A549 (cell line): ENCODE results near the gene CLDN4. TPM values are rescaled to one million over a fixed set of nuclear protein-coding genes. Genes with fewer than 3 reads are reported as not detected.

Experiments used
- ATAC-seq, 2 experiments: fragments of 200-7000 bp in 1 of 2; fragments of >200 bp in 1 of 2; cut with Nextera tagmentation in 1 of 2; cut with Tn5 transposase in 1 of 2; 3 replicates each; pipeline versions ENCODE4 v1.8.0 to v1.9.1; 2018 to 2020; ENCODE audit warnings: mild to moderate bottlenecking in 1 of 2, moderate library complexity in 1 of 2
- CTCF ChIA-PET: fragments of 300-600 bp; sonication (Branson Sonifier 250); formaldehyde crosslinking; extraction: SDS; loops from one replicate; lab custom pipeline; 2021; ENCODE audit warnings: antibody characterized with exemption, inconsistent platforms; lab: Yijun Ruan, JAX
- POLR2A ChIA-PET: fragments of 350-600 bp; formaldehyde crosslinking; extraction: SDS; loops from one replicate; lab custom pipeline; 2021; ENCODE audit warnings: antibody characterized with exemption, inconsistent platforms; lab: Yijun Ruan, JAX
- DNase-seq, 2 experiments: peaks; one replicate each; pipeline versions ENCODE4 v3.0.0 to v3.0.0-alpha.2; 2011 to 2016; ENCODE audit warnings: low read depth in 1 of 2, low spot score in 1 of 2
- FAIRE-seq: peaks from 2 replicates; lab custom pipeline; 2011; peaks lifted over from hg19 to GRCh38; lab: Jason Lieb, UNC
- H3K27ac ChIP-seq, 2 experiments: fragments of >200 bp; sonication (Bioruptor Twin); formaldehyde crosslinking; 3 replicates each; pipeline ENCODE4 v1.5.1; 2016 to 2017
- H3K4me1 ChIP-seq: fragments of >200 bp; sonication (Bioruptor Twin); formaldehyde crosslinking; 3 replicates; pipeline ENCODE4 v1.6.1; 2016
- H3K4me2 ChIP-seq: fragments of >200 bp; sonication (Bioruptor Twin); formaldehyde crosslinking; 3 replicates; pipeline ENCODE4 v1.6.1; 2016
- H3K4me3 ChIP-seq: fragments of >200 bp; sonication (Bioruptor Twin); formaldehyde crosslinking; 3 replicates; pipeline ENCODE4 v1.5.1; 2016
- H3K9me3 ChIP-seq: fragments of >200 bp; sonication (Bioruptor Twin); formaldehyde crosslinking; 3 replicates; pipeline ENCODE4 v1.6.1; 2016
- BHLHE40 ChIP-seq: IDR thresholded peaks from 2 replicates; pipeline ENCODE4 v1.6.1; 2012; ENCODE audit warnings: low read depth, low read length, inconsistent platforms
- CBX2 ChIP-seq: fragments of 200-600 bp; sonication (generic); IDR thresholded peaks from 2 replicates; pipeline ENCODE4 v1.6.1; 2016; ENCODE audit warnings: low read depth, mild to moderate bottlenecking, borderline replicate concordance
- FOSL2 ChIP-seq, 2 experiments: fragments of 450-650 bp in 1 of 2; fragments of >200 bp in 1 of 2; sonication (Bioruptor Twin) in 1 of 2; formaldehyde crosslinking; IDR thresholded peaks; 2 replicates each; pipeline versions ENCODE4 v1.5.0 to v1.6.1; 2016 to 2020; ENCODE audit warnings: mild to moderate bottlenecking in 1 of 2, moderate library complexity in 1 of 2
- GATA3 ChIP-seq: IDR thresholded peaks from 2 replicates; pipeline ENCODE4 v1.6.1; 2012; ENCODE audit warnings: borderline replicate concordance
- HOXA7 ChIP-seq: fragments of 250-450 bp; sonication (Bioruptor Pico); IDR thresholded peaks from 2 replicates; pipeline ENCODE4 v1.5.0; 2020; ENCODE audit warnings: mild to moderate bottlenecking, moderate library complexity
- JUN ChIP-seq, 2 experiments: fragments of >200 bp; sonication (Bioruptor Twin); formaldehyde crosslinking; IDR thresholded peaks; 2 replicates in 1 of 2; 3 replicates in 1 of 2; pipeline ENCODE4 v1.6.1; 2016 to 2017
- JUNB ChIP-seq: fragments of >200 bp; sonication (Bioruptor Twin); formaldehyde crosslinking; IDR thresholded peaks from 2 replicates; pipeline ENCODE4 v1.6.1; 2016
- MAFK ChIP-seq: fragments of 450-650 bp; IDR thresholded peaks from 2 replicates; pipeline ENCODE4 v1.6.1; 2014; ENCODE audit not compliant: partially characterized antibody
- MAX ChIP-seq: IDR thresholded peaks from 2 replicates; pipeline ENCODE4 v1.6.1; 2012
- MYC ChIP-seq: IDR thresholded peaks from 2 replicates; pipeline ENCODE4 v1.6.1; 2012; ENCODE audit warnings: mild to moderate bottlenecking, inconsistent platforms, low read length, improper control_type of control experiment, borderline replicate concordance
- NR3C1 ChIP-seq: fragments of >200 bp; sonication (Bioruptor Twin); formaldehyde crosslinking; IDR thresholded peaks from 3 replicates; pipeline ENCODE4 v1.6.1; 2017
- RAD21 ChIP-seq, 2 experiments: fragments of >200 bp in 1 of 2; sonication (Bioruptor Twin) in 1 of 2; formaldehyde crosslinking in 1 of 2; IDR thresholded peaks in 1 of 2; conservative IDR thresholded peaks in 1 of 2; 2 replicates in 1 of 2; 3 replicates in 1 of 2; pipeline ENCODE4 v1.6.1; 2012 to 2018; ENCODE audit warnings: inconsistent platforms in 1 of 2
- RFX5 ChIP-seq: fragments of 450-650 bp; IDR thresholded peaks from 2 replicates; pipeline ENCODE4 v1.7.1; 2014; ENCODE audit warnings: antibody characterized with exemption, mild to moderate bottlenecking, moderate library complexity
- SMC3 ChIP-seq: fragments of >200 bp; sonication (Bioruptor Twin); formaldehyde crosslinking; IDR thresholded peaks from 3 replicates; pipeline ENCODE4 v1.6.1; 2018; ENCODE audit warnings: inconsistent platforms
- ZFP36 ChIP-seq: fragments of 450-650 bp; IDR thresholded peaks from 2 replicates; pipeline ENCODE4 v1.6.1; 2014; ENCODE audit warnings: borderline replicate concordance; ENCODE audit not compliant: partially characterized antibody
- WGBS: methylation state at CpG from one replicate; pipeline ENCODE4 v1.1.6; 2017; ENCODE audit errors: missing lambda C conversion rate; 5-methylcytosine and 5-hydroxymethylcytosine counted together
- polyA plus RNA-seq, 4 experiments: library from polyadenylated mRNA; depleted of rRNA in 3 of 4; stranded (reverse); fragments of >200 nt; fragmentation: RNase III in 1 of 4; extraction: RNeasy Plus Mini Kit Qiagen cat#74134 plus additional on column Dnase treatment in 1 of 4; gene quantifications; 2 replicates in 3 of 4; 3 replicates in 1 of 4; pipeline ENCODE4 v1.2.3, GENCODE V29; 2011 to 2017
- TF ChIP-seq, protein P1 (sequence below): fragments of 450-650 bp; IDR thresholded peaks from 2 replicates; pipeline ENCODE4 v1.6.1; 2014; ENCODE audit warnings: antibody characterized with exemption
- TF ChIP-seq, protein P2 (sequence below): IDR thresholded peaks from 2 replicates; pipeline ENCODE4 v1.6.1; 2012; ENCODE audit warnings: low read depth, borderline replicate concordance
- TF ChIP-seq, protein P3 (sequence below): IDR thresholded peaks from 2 replicates; pipeline ENCODE4 v1.6.1; 2012
- TF ChIP-seq, protein P4 (sequence below): fragments of 150-350 bp; IDR thresholded peaks from 2 replicates; pipeline ENCODE4 v1.6.1; 2014; ENCODE audit warnings: low read depth, mild to moderate bottlenecking, low read length

CLDN4 gene
- polyA plus RNA-seq, 2 of the 4 experiments (the other 2 are of a cell fraction): 1.5 to 2.4 TPM

DNA sequence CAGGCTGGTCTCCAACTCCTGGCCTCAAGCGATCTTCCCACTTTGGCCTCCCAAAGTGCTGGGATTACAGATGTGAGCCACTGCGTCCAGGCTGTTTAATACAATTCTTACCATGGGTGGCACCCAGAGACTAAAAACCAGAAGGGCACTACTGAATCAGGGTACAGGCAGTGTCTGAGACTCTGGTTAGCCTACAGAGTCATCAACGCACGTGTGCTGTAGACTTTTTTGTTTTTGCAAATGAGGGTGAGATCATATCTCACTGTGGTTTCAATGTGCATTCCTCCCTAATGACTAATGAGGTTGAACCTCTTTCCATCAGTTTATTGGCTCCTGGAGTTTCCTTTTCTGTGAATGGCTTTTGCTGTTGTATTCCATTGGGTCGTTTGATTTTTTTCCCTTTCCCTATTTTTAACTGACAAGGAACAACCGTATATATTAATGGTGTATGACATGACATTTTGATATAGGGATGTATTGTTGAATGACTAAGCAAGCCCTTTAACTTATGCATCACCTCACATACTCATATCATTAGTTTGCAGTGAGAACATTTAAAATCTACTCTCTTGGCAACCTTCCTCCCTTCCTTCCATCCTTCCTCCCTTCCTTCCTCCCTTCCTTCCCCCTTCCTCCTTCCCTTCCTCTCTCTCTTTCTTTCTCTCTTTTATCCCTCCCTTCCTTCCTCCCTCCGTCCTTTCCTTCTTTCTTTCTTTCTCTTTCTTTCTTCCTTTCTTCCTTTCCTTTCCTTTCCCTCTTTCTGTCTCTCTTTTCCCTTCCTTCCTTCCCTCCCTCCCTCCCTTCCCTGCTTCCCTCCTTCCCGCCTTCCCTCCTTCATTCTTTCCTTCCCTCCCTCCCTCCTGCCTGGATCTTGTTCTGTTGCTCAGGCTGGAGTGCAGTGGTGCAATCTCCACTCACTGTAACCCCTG, 20.9 kb downstream of the CLDN4 start:
- peak overlapping the region; percentile 53 for H3K4me2 ChIP-seq
- no peaks in the 10 kb centered on the region for H3K9me3 ChIP-seq
- peak; percentile 62 to 79 for DNase-seq
- H3K27ac ChIP-seq: peak overlapping the region; percentile 73 to 83
- ChIA-PET CTCF (interaction anchor here (0.5 to 1.6 kb wide), 7 partner anchors 12 to 244 kb away, joined by 3 to 7 read pairs (median 3); no protein-coding TSS in a partner anchor), POLR2A (interaction anchor here (1.0 to 1.4 kb wide), 4 partner anchors 10 to 29 kb away, joined by 6 to 25 read pairs (median 8); partner anchors contain the start of gene METTL27)
- peaks cover 36% of the 10 kb centered on the region for H3K4me1 ChIP-seq
- peak; percentile 65 to 74 for ATAC-seq
- no peak overlapping the region for H3K4me3 ChIP-seq
- TF ChIP-seq HOXA7 (no peak), RAD21 (conservative IDR thresholded peaks at IDR 0.05 in 1 of 2, IDR thresholded peaks at IDR 0.05 in 1 of 2) (no peak), ZFP36 (no peak), CBX2 (no peak), MAFK (peak; percentile 53), MAX (peak; percentile 81), SMC3 (no peak), JUN (IDR thresholded peaks at IDR 0.05) (0 out of 5 replicates have a peak, but pooled peaks of 1 of the 2 experiments have one; percentile 39), GATA3 (peak; percentile 80), FOSL2 (IDR thresholded peaks at IDR 0.05) (peak; percentile 36; the same call in 1 of the 2 replicates), FOSL2 (CRISPR knock-in tag; IDR thresholded peaks at IDR 0.05) (peak; percentile 79), BHLHE40 (peak; percentile 74; the same call in 1 of the 2 replicates), JUNB (peak; percentile 42; the same call in 1 of the 2 replicates)
- TF ChIP-seq, protein P1, sequence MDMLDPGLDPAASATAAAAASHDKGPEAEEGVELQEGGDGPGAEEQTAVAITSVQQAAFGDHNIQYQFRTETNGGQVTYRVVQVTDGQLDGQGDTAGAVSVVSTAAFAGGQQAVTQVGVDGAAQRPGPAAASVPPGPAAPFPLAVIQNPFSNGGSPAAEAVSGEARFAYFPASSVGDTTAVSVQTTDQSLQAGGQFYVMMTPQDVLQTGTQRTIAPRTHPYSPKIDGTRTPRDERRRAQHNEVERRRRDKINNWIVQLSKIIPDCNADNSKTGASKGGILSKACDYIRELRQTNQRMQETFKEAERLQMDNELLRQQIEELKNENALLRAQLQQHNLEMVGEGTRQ: 0 out of 2 replicates have a peak, but pooled peaks have one; percentile 20
- TF ChIP-seq, protein P2, sequence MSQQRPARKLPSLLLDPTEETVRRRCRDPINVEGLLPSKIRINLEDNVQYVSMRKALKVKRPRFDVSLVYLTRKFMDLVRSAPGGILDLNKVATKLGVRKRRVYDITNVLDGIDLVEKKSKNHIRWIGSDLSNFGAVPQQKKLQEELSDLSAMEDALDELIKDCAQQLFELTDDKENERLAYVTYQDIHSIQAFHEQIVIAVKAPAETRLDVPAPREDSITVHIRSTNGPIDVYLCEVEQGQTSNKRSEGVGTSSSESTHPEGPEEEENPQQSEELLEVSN: 0 out of 2 replicates have a peak, but pooled peaks have one; percentile 31
- TF ChIP-seq, protein P3, sequence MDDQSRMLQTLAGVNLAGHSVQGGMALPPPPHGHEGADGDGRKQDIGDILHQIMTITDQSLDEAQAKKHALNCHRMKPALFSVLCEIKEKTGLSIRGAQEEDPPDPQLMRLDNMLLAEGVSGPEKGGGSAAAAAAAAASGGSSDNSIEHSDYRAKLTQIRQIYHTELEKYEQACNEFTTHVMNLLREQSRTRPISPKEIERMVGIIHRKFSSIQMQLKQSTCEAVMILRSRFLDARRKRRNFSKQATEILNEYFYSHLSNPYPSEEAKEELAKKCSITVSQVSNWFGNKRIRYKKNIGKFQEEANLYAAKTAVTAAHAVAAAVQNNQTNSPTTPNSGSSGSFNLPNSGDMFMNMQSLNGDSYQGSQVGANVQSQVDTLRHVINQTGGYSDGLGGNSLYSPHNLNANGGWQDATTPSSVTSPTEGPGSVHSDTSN: no peak
- FAIRE-seq: peak; percentile 28
- WGBS: 29% methylated on average over 8 of the region's 8 CpGs

GRCh38 chr7:73852500-73852899, 21.7 kb downstream of the CLDN4 start:
- no peak for FAIRE-seq
- H3K4me2 ChIP-seq: no peak overlapping the region; the same call in 2 of the 3 replicates
- CTCF ChIA-PET: interaction anchor here (0.5 to 1.5 kb wide), 2 partner anchors 13 to 25 kb away, joined by 3 to 4 read pairs; no protein-coding TSS in a partner anchor
- TF ChIP-seq RFX5 (no peak), MYC (no peak), NR3C1 (no peak), MAFK (peak; percentile 10)
- TF ChIP-seq, protein P4, sequence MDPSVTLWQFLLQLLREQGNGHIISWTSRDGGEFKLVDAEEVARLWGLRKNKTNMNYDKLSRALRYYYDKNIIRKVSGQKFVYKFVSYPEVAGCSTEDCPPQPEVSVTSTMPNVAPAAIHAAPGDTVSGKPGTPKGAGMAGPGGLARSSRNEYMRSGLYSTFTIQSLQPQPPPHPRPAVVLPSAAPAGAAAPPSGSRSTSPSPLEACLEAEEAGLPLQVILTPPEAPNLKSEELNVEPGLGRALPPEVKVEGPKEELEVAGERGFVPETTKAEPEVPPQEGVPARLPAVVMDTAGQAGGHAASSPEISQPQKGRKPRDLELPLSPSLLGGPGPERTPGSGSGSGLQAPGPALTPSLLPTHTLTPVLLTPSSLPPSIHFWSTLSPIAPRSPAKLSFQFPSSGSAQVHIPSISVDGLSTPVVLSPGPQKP: no peak
- TF ChIP-seq, all 56 proteins: peak for 1
- POLR2A ChIA-PET: no interaction called here
- Histone ChIP-seq H3K27ac (peak overlapping the region; percentile 73 to 83; a peak in 5 of 6 replicates), H3K4me1 (peaks cover 36% of the 10 kb centered on the region), H3K4me3 (no peak overlapping the region), H3K9me3 (no peaks in the 10 kb centered on the region)
- no peak for ATAC-seq
- DNase-seq: no peak
- WGBS: 85% methylated on average over 5 of the region's 5 CpGs
